Ovary (tissue), 9 donors: ENCODE data around the gene ADO. TPM values are rescaled to one million over a fixed set of nuclear protein-coding genes. Genes with fewer than 3 reads are reported as not detected.

ENCODE experiments used
- DNase-seq, 5 donors: peaks; one replicate each; pipeline ENCODE4 v3.0.0-alpha.2; 2019 to 2020
- H3K27ac ChIP-seq, 2 donors: fragments of 200-600 bp; one replicate each; pipeline versions ENCODE4 v1.5.1 to v1.8.0; 2019 to 2022
- H3K27me3 ChIP-seq: fragments of 200-600 bp; one replicate; pipeline ENCODE4 v1.8.0; 2022
- H3K36me3 ChIP-seq: fragments of 200-600 bp; sonication (generic); one replicate; pipeline ENCODE4 v1.5.1; 2019
- H3K4me1 ChIP-seq: one replicate; pipeline ENCODE4 v1.8.1; 2013; ENCODE audit warnings: mild to moderate bottlenecking, moderate library complexity; ENCODE audit not compliant: insufficient read depth
- H3K4me3 ChIP-seq: fragments of 200-600 bp; sonication (generic); one replicate; pipeline ENCODE4 v1.5.1; 2017
- H3K9me3 ChIP-seq, 2 donors: fragments of 200-600 bp in 1 of 2; sonication (generic) in 1 of 2; one replicate each; pipeline versions ENCODE4 v1.5.1 to v1.8.1; 2013 to 2019; ENCODE audit warnings: mild to moderate bottlenecking in 1 of 2, moderate library complexity in 1 of 2
- EP300 ChIP-seq: sonication (generic); formaldehyde crosslinking; IDR thresholded peaks from one replicate; pipeline ENCODE4 v1.6.1; 2017; ENCODE audit warnings: antibody characterized with exemption
- POLR2A ChIP-seq: fragments of 450-650 bp; IDR thresholded peaks from one replicate; pipeline ENCODE4 v1.6.1; 2017; ENCODE audit warnings: antibody characterized with exemption, mild to moderate bottlenecking, moderate library complexity
- WGBS, 3 donors: extraction: QIAGEN DNeasy Blood & Tissue Kit in 1 of 3; methylation state at CpG; one replicate each; pipeline versions ENCODE4 v1.1.5 to v1.1.7; 2013 to 2017; 5-methylcytosine and 5-hydroxymethylcytosine counted together
- intact Hi-C, 4 donors: fragments of 100-400 bp; cut with DNase I; formaldehyde crosslinking; loops; one replicate each; pipeline versions ENCODE4 v1.11.0 to v1.15.1; 2022 to 2023
- polyA plus RNA-seq, 2 donors: library from polyadenylated mRNA; stranded (reverse); fragments of 200-250 nt in 1 of 2; fragments of 350-450 nt in 1 of 2; fragmentation: Illumina TruSeq in 1 of 2; extraction: RNeasy Lipid Tissue Mini Kit (QIAGEN cat#74804) in 1 of 2; gene quantifications; one replicate each; pipeline ENCODE4 v1.2.3, GENCODE V29; 2013 to 2014
- total RNA-seq, 7 donors: library from RNA; depleted of rRNA in 2 of 7; stranded (reverse); fragments of >200 nt in 2 of 7; fragmentation: NEBNext Ultra II Directional in 3 of 7; extraction: Animal tissue kit (Norgen Biotek cat#: 25700) in 3 of 7; gene quantifications; one replicate each; pipeline versions ENCODE4 v1.1.0 to v1.2.4, GENCODE V29; 2016 to 2023
- TF ChIP-seq, protein P1 (sequence below), 3 donors: fragments of 450-650 bp in 2 of 3; fragments of 200-600 bp in 1 of 3; IDR thresholded peaks; one replicate each; pipeline versions ENCODE4 v1.5.1 to v1.8.0; 2016 to 2022; ENCODE audit warnings: antibody characterized with exemption in 3 of 3, mild to moderate bottlenecking in 1 of 3
- donor health status: DM: no; HTN: no; CAD: no; lungs with moderate emphysema.
- donor health status: DM: no; HTN: no; CAD: no.
- donor health status: Bipolar disorder and iron deficiency.
- donor health status: DM: yes; HTN: yes; CAD: no.
- donor health status: DM: no; HTN: no; CAD: no.
- donor health status: DM: yes; HTN: yes; CAD: no.

Gene ADO
- total and polyA plus RNA-seq, 9 donors: 9.7 to 31.1 (median 22.2) TPM

- WGBS, 3 donors: 74 to 86% (median 79%) methylated on average over 1 of the region's 1 CpG
- H3K4me3 ChIP-seq: no peak overlapping the region
Observed at GRCh38 chr10:62826273-62826672, 21.8 kb downstream of the ADO start.

DNA sequence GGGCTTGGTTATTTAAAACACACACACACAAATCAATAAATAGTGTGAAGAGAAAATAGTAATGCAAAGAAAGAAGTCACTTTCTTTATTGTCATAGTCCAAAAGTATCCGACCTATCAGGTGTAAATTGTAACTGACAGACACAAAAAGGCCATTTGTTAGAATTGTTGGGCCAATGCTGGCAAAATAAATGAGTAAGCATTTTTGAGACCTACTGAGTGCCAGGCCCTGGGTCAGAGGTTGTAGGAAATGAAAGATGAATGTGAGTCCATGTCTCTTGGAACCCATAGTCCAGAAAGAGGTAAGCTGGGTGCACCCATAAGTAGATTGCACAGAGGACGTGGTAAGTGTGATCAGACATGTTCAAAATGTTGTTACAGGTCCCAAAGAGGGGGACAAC, 25.1 kb downstream of the ADO start:
- TF ChIP-seq POLR2A: no peak
- no peak for TF ChIP-seq EP300
- TF ChIP-seq, protein P1, sequence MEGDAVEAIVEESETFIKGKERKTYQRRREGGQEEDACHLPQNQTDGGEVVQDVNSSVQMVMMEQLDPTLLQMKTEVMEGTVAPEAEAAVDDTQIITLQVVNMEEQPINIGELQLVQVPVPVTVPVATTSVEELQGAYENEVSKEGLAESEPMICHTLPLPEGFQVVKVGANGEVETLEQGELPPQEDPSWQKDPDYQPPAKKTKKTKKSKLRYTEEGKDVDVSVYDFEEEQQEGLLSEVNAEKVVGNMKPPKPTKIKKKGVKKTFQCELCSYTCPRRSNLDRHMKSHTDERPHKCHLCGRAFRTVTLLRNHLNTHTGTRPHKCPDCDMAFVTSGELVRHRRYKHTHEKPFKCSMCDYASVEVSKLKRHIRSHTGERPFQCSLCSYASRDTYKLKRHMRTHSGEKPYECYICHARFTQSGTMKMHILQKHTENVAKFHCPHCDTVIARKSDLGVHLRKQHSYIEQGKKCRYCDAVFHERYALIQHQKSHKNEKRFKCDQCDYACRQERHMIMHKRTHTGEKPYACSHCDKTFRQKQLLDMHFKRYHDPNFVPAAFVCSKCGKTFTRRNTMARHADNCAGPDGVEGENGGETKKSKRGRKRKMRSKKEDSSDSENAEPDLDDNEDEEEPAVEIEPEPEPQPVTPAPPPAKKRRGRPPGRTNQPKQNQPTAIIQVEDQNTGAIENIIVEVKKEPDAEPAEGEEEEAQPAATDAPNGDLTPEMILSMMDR (IDR thresholded peaks at IDR 0.05): no peak
- Histone ChIP-seq H3K4me3 (no peak overlapping the region), H3K4me1 (no peaks in the 10 kb centered on the region), H3K36me3 (no peaks in the 10 kb centered on the region), H3K27me3 (no peaks in the 10 kb centered on the region), H3K9me3 (no peaks in the 10 kb centered on the region), H3K27ac (no peak overlapping the region)
- intact Hi-C loops: no loop called here
- no peak for DNase-seq
- WGBS, 3 donors: 79 to 81% (median 80%) methylated on average over 2 of the region's 2 CpGs

More at GRCh38 chr10:62826273-62826672, 21.8 kb downstream of the ADO start:
- Histone ChIP-seq H3K9me3 (no peaks in the 10 kb centered on the region), H3K27me3 (no peaks in the 10 kb centered on the region), H3K36me3 (no peaks in the 10 kb centered on the region), H3K27ac (no peak overlapping the region), H3K4me1 (no peaks in the 10 kb centered on the region)
- intact Hi-C loops: no loop called here
- DNase-seq: no peak
- TF ChIP-seq POLR2A (no peak), EP300 (no peak)
- TF ChIP-seq, protein P1 (IDR thresholded peaks at IDR 0.05): no peak

GRCh38 chr10:62830679-62831078, 26.2 kb downstream of the ADO start:
- TF ChIP-seq EP300 (no peak), POLR2A (no peak)
- TF ChIP-seq, protein P1 (IDR thresholded peaks at IDR 0.05): no peak
- DNase-seq: no peak
- no peaks in the 10 kb centered on the region for H3K9me3 ChIP-seq
- H3K4me3 ChIP-seq: no peak overlapping the region
- no peaks in the 10 kb centered on the region for H3K27me3 ChIP-seq
- WGBS, 3 donors: 55 to 76% (median 75%) methylated on average over 4 of the region's 4 CpGs
- H3K27ac ChIP-seq: no peak overlapping the region
- intact Hi-C loops: no loop called here
- H3K36me3 ChIP-seq: no peaks in the 10 kb centered on the region
- no peaks in the 10 kb centered on the region for H3K4me1 ChIP-seq

DNA sequence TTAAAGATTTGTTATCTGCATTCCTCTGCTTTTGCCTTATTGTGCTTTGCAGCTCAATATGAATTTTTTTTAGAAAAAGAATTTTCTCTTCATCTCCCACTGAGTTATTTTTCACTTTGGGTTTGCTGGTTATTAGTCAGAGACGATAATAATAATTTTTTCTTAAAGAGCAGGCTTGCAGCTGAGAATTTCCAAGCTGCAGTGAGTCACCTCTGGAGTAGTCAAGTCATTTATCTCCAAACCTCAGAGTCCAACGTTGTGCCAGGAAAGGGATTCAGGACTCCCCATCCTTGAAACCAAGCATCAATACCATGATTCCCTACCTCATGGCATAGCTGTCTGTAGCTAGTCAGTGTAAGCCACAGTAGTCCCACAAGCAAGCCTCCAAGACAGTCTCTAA, 26.8 kb downstream of the ADO start:
- Histone ChIP-seq H3K36me3 (no peaks in the 10 kb centered on the region), H3K4me1 (no peaks in the 10 kb centered on the region), H3K9me3 (no peaks in the 10 kb centered on the region), H3K27me3 (no peaks in the 10 kb centered on the region), H3K4me3 (no peak overlapping the region), H3K27ac (no peak overlapping the region)
- WGBS, 3 donors: 9 to 20% (median 12%) methylated on average over 2 of the region's 2 CpGs
- TF ChIP-seq EP300 (no peak), POLR2A (no peak)
- TF ChIP-seq, protein P1 (IDR thresholded peaks at IDR 0.05): no peak
- intact Hi-C loops: no loop called here
- DNase-seq: no peak

DNA sequence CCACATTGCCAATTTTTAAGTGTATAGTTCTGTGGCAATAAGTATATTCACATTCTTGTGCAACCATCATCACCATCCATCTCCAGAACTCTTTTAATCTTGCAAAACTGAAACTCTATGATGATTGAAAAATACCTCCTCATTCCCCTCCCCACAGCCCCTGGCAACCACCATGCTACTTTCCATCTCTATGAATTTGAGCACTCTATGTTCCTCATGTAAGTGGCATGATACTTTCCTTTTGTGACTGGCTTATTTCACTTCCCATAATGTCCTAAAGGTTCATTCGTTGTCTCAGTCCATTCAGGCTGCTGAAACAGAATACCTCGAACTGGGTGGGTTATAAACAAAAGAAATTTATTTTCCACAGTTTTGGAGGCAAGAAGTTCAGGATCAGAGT, 35.1 kb downstream of the ADO start:
- no peak overlapping the region for H3K27ac ChIP-seq
- DNase-seq: no peak
- 75 to 80% (median 78%) methylated on average over 2 of the region's 2 CpGs for WGBS, 3 donors
- no peaks in the 10 kb centered on the region for H3K27me3 ChIP-seq
- H3K36me3 ChIP-seq: no peaks in the 10 kb centered on the region
- intact Hi-C loops: no loop called here
- no peaks in the 10 kb centered on the region for H3K9me3 ChIP-seq
- H3K4me3 ChIP-seq: no peak overlapping the region
- no peaks in the 10 kb centered on the region for H3K4me1 ChIP-seq
- TF ChIP-seq, protein P1 (IDR thresholded peaks at IDR 0.05): no peak
- TF ChIP-seq EP300: no peak
- no peak for TF ChIP-seq POLR2A
